SK-N-MC (cell line): ENCODE results near the gene PITPNC1.

Source experiments
- EZH2 ChIP-seq: fragments of 200-600 bp; sonication (generic); IDR thresholded peaks from one replicate; pipeline ENCODE4 v1.6.1; 2017; ENCODE audit warnings: antibody characterized with exemption
- POLR2AphosphoS5 ChIP-seq: IDR thresholded peaks from 2 replicates; pipeline ENCODE4 v1.6.1; 2012; ENCODE audit warnings: mild to moderate bottlenecking, low read depth, low read length, borderline replicate concordance

DNA sequence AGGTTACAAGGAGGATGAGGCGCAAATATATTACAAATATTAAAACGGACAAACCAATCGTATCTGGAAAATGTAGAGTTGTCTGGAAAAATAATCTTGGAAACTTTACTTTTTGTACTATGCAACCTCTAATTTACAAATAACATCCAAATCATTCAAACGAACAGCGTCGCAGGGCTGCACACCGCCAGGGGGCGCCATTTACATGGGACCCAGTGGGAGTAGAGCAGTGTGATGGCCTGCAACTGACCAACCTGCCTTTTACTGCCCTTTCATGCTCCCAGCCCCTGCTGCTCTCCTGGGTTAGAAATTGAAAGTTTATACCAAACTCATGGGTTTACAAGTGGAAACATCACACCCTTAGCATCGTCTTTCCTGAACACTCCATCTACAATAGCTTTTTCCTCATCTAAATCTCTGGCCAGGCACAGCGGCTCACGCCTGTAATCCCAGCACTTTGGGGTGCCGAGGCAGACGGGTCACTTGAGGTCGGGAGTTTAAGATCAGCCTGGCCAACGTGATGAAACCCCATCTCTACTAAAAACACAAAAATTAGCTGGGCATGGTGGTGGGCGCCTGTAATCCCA is 10.0 kb downstream of the PITPNC1 start:
- TF ChIP-seq EZH2 (no peak), POLR2AphosphoS5 (no peak)
